Liver (tissue), 9 donors: ENCODE data around the gene TDRD7. TPM values are rescaled to one million over a fixed set of nuclear protein-coding genes. Genes with fewer than 3 reads are reported as not detected.

Source experiments
- DNase-seq: peaks from one replicate; pipeline ENCODE4 v3.0.0-alpha.2; 2017; ENCODE audit warnings: low spot score
- H3K27ac ChIP-seq, 2 donors: one replicate each; pipeline ENCODE4 v1.7.0; 2013; ENCODE audit warnings: inconsistent platforms in 2 of 2, low read length in 2 of 2, control low read depth in 1 of 2, low read depth in 1 of 2, mild to moderate bottlenecking in 1 of 2
- H3K27me3 ChIP-seq, 4 donors: one replicate each; pipeline versions ENCODE4 v1.6.1 to v1.7.0; 2013; ENCODE audit warnings: low read length in 3 of 4, inconsistent platforms in 1 of 4, mild to moderate bottlenecking in 1 of 4, moderate library complexity in 1 of 4; ENCODE audit not compliant: control insufficient read depth in 4 of 4, insufficient read depth in 4 of 4
- H3K36me3 ChIP-seq, 4 donors: one replicate each; pipeline versions ENCODE4 v1.6.1 to v1.7.0; 2013; ENCODE audit warnings: low read length in 3 of 4, mild to moderate bottlenecking in 3 of 4, low read depth in 1 of 4, moderate library complexity in 1 of 4; ENCODE audit not compliant: control insufficient read depth in 4 of 4, insufficient read depth in 3 of 4
- H3K4me1 ChIP-seq, 4 donors: one replicate each; pipeline versions ENCODE4 v1.6.1 to v1.7.0; 2013; ENCODE audit warnings: low read length in 3 of 4, mild to moderate bottlenecking in 3 of 4, moderate library complexity in 1 of 4; ENCODE audit not compliant: control insufficient read depth in 4 of 4, insufficient read depth in 4 of 4
- H3K4me3 ChIP-seq, 3 donors: one replicate each; pipeline versions ENCODE4 v1.6.1 to v1.7.0; 2013; ENCODE audit warnings: low read length in 3 of 3, control low read depth in 1 of 3, low read depth in 1 of 3, mild to moderate bottlenecking in 1 of 3
- H3K9ac ChIP-seq, 2 donors: one replicate each; pipeline ENCODE4 v1.7.0; 2013; ENCODE audit warnings: low read length in 2 of 2, mild to moderate bottlenecking in 2 of 2, moderate library complexity in 2 of 2, control low read depth in 1 of 2, low read depth in 1 of 2
- H3K9me3 ChIP-seq, 4 donors: one replicate each; pipeline versions ENCODE4 v1.6.1 to v1.7.0; 2013; ENCODE audit warnings: low read length in 3 of 4; ENCODE audit not compliant: control insufficient read depth in 4 of 4
- EGR1 ChIP-seq, 2 donors: IDR thresholded peaks; 2 replicates each; pipeline ENCODE4 v1.6.1; 2016 to 2018; ENCODE audit warnings: antibody characterized with exemption in 2 of 2, low read depth in 2 of 2
- FOXA1 ChIP-seq: IDR thresholded peaks from 2 replicates; pipeline ENCODE4 v1.6.1; 2016; ENCODE audit warnings: antibody characterized with exemption
- FOXA2 ChIP-seq: IDR thresholded peaks from 2 replicates; pipeline ENCODE4 v1.6.1; 2016; ENCODE audit warnings: antibody characterized with exemption
- GABPA ChIP-seq, 2 donors: IDR thresholded peaks in 1 of 2; conservative IDR thresholded peaks in 1 of 2; 2 replicates each; pipeline ENCODE4 v1.6.1; 2016; ENCODE audit warnings: antibody characterized with exemption in 2 of 2, mild to moderate bottlenecking in 1 of 2, moderate library complexity in 1 of 2
- HNF4A ChIP-seq, 2 donors: conservative IDR thresholded peaks; 2 replicates each; pipeline ENCODE4 v1.6.1; 2016; ENCODE audit warnings: antibody characterized with exemption in 2 of 2, mild to moderate bottlenecking in 2 of 2
- HNF4G ChIP-seq: IDR thresholded peaks from 2 replicates; pipeline ENCODE4 v1.6.1; 2016; ENCODE audit warnings: antibody characterized with exemption
- JUND ChIP-seq, 2 donors: IDR thresholded peaks; 2 replicates each; pipeline ENCODE4 v1.6.1; 2016; ENCODE audit warnings: antibody characterized with exemption in 2 of 2
- NR2F2 ChIP-seq: IDR thresholded peaks from 2 replicates; pipeline ENCODE4 v1.6.1; 2016; ENCODE audit warnings: antibody characterized with exemption
- RAD21 ChIP-seq, 2 donors: IDR thresholded peaks; 2 replicates each; pipeline ENCODE4 v1.6.1; 2016; ENCODE audit warnings: antibody characterized with exemption in 2 of 2, mild to moderate bottlenecking in 2 of 2
- RXRA ChIP-seq, 2 donors: IDR thresholded peaks; 2 replicates each; pipeline ENCODE4 v1.6.1; 2017 to 2018; ENCODE audit warnings: antibody characterized with exemption in 2 of 2, mild to moderate bottlenecking in 1 of 2
- SP1 ChIP-seq: IDR thresholded peaks from 2 replicates; pipeline ENCODE4 v1.6.1; 2018; ENCODE audit warnings: antibody characterized with exemption, mild to moderate bottlenecking
- TAF1 ChIP-seq: conservative IDR thresholded peaks from 2 replicates; pipeline ENCODE4 v1.6.1; 2016; ENCODE audit warnings: antibody characterized with exemption, mild to moderate bottlenecking
- YY1 ChIP-seq: IDR thresholded peaks from 2 replicates; pipeline ENCODE4 v1.6.1; 2016; ENCODE audit warnings: antibody characterized with exemption, mild to moderate bottlenecking
- WGBS: extraction: QIAGEN DNeasy Blood & Tissue Kit; methylation state at CpG from one replicate; pipeline ENCODE4 v1.1.7; 2013; 5-methylcytosine and 5-hydroxymethylcytosine counted together
- polyA plus RNA-seq, 2 donors: library from polyadenylated mRNA; stranded (reverse) in 1 of 2; unstranded in 1 of 2; fragments of 200-250 nt in 1 of 2; fragments of >200 nt in 1 of 2; fragmentation: Nextera tagmentation in 1 of 2; extraction: Ambion mirVana in 1 of 2; gene quantifications; one replicate each; pipeline versions ENCODE4 v1.2.1 to v1.2.3, GENCODE V29; 2013 to 2015
- total RNA-seq, 2 donors: library from RNA; depleted of rRNA; stranded (reverse); fragments of >200 nt; gene quantifications; one replicate each; pipeline ENCODE4 v1.2.3, GENCODE V29; 2014
- TF ChIP-seq, protein P1 (sequence below): fragments of 150-350 bp; IDR thresholded peaks from 2 replicates; pipeline ENCODE4 v1.5.1; 2017; ENCODE audit warnings: improper control_type of control experiment, low read depth, low read length; ENCODE audit not compliant: missing input control
- TF ChIP-seq, protein P2 (sequence below): IDR thresholded peaks from 2 replicates; pipeline ENCODE4 v1.6.1; 2016; ENCODE audit warnings: antibody characterized with exemption
- TF ChIP-seq, protein P3 (sequence below): IDR thresholded peaks from 2 replicates; pipeline ENCODE4 v1.6.1; 2016; ENCODE audit warnings: antibody characterized with exemption
- TF ChIP-seq, protein P4 (sequence below): IDR thresholded peaks from 2 replicates; pipeline ENCODE4 v1.6.1; 2016; ENCODE audit warnings: antibody characterized with exemption, mild to moderate bottlenecking
- TF ChIP-seq, protein P5 (sequence below): IDR thresholded peaks from 2 replicates; pipeline ENCODE4 v1.6.1; 2016; ENCODE audit warnings: antibody characterized with exemption
- donor health status: healthy.
- donor health status: healthy.
- donor health status: healthy.
- donor health status: healthy.
- donor health status: healthy.

Gene TDRD7, protein sequence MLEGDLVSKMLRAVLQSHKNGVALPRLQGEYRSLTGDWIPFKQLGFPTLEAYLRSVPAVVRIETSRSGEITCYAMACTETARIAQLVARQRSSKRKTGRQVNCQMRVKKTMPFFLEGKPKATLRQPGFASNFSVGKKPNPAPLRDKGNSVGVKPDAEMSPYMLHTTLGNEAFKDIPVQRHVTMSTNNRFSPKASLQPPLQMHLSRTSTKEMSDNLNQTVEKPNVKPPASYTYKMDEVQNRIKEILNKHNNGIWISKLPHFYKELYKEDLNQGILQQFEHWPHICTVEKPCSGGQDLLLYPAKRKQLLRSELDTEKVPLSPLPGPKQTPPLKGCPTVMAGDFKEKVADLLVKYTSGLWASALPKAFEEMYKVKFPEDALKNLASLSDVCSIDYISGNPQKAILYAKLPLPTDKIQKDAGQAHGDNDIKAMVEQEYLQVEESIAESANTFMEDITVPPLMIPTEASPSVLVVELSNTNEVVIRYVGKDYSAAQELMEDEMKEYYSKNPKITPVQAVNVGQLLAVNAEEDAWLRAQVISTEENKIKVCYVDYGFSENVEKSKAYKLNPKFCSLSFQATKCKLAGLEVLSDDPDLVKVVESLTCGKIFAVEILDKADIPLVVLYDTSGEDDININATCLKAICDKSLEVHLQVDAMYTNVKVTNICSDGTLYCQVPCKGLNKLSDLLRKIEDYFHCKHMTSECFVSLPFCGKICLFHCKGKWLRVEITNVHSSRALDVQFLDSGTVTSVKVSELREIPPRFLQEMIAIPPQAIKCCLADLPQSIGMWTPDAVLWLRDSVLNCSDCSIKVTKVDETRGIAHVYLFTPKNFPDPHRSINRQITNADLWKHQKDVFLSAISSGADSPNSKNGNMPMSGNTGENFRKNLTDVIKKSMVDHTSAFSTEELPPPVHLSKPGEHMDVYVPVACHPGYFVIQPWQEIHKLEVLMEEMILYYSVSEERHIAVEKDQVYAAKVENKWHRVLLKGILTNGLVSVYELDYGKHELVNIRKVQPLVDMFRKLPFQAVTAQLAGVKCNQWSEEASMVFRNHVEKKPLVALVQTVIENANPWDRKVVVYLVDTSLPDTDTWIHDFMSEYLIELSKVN
- total RNA-seq, result 1 to 10 TPM; 6.6 to 6.9 TPM
- 1 to 10 TPM; 3.6 to 4.1 TPM for polyA plus RNA-seq

DNA sequence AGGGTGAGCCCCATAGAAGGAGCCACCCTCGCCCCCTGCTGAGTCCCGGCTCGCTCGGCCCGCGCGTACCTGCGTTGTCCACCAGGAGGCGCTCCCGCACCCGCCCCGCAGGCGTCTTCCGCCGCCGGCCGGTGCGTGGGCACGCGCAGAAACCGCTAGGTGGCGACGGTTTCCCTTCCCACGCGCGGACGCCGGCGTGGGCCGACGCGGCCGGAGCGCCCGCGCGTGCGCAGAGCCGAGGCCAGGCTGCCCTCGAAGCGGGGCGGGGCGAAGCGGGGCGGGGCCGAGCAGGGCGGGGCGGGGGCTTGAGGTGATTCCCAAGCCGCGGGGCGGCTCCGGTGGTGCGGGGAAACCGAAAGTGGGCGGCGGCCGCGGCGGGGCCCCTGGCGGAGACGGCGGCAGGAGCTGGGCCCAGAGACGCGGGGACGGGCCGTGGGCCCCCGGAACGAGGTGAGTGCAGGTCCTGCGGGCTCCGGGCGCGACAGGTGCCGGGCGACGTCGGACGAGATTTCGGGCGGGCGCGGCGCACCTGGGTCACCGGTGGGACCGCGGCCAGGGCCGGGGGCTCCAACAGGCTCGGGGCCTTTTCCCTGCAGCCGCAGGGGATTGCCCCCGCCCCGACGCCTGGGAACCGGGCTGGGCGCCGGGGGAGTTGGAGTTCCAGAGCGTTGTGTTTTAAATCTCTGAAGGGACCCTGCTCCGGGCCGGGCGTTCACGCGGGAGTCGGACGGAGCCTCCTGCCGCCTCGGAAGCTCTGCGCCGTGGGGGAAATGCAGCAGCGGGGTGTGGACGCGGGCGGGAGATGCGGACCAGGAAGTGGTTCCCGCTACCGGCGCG is at the start of gene TDRD7:
Gene TDRD7, plus strand, starts transcription at position 308 of the 837 bp plus-strand sequence. CDS start 16,370 bp downstream, outside the sequence.
- Histone ChIP-seq H3K4me1 (peaks cover 0 to 24% (median 16%) of the 10 kb centered on the region in 4 donors), H3K27ac (peak within 1 kb of the TSS; percentile 61 to 67), H3K4me3 (peak within 1 kb of the TSS; percentile 59 to 96 (median 64)), H3K9me3 (no peaks in the 10 kb centered on the region), H3K9ac (peak within 1 kb of the TSS; percentile 36 to 58), H3K27me3 (no peaks in the 10 kb centered on the region), H3K36me3 (no peaks in the 10 kb centered on the region)
- TF ChIP-seq FOXA1 (peak; percentile 8), HNF4G (no peak), RXRA (IDR thresholded peaks at IDR 0.05) (no peak), GABPA (IDR thresholded peaks at IDR 0.05 in 1 of 2, conservative IDR thresholded peaks at IDR 0.05 in 1 of 2) (no peak), YY1 (no peak), EGR1 (IDR thresholded peaks at IDR 0.05; ENCODE audit: low read depth in 2 of 2) (no peak), HNF4A (conservative IDR thresholded peaks at IDR 0.05) (no peak), TAF1 (no peak), RAD21 (IDR thresholded peaks at IDR 0.05) (peak; percentile 66 to 84), FOXA2 (no peak), JUND (IDR thresholded peaks at IDR 0.05) (no peak), SP1 (no peak), NR2F2 (no peak)
- TF ChIP-seq, protein P1, sequence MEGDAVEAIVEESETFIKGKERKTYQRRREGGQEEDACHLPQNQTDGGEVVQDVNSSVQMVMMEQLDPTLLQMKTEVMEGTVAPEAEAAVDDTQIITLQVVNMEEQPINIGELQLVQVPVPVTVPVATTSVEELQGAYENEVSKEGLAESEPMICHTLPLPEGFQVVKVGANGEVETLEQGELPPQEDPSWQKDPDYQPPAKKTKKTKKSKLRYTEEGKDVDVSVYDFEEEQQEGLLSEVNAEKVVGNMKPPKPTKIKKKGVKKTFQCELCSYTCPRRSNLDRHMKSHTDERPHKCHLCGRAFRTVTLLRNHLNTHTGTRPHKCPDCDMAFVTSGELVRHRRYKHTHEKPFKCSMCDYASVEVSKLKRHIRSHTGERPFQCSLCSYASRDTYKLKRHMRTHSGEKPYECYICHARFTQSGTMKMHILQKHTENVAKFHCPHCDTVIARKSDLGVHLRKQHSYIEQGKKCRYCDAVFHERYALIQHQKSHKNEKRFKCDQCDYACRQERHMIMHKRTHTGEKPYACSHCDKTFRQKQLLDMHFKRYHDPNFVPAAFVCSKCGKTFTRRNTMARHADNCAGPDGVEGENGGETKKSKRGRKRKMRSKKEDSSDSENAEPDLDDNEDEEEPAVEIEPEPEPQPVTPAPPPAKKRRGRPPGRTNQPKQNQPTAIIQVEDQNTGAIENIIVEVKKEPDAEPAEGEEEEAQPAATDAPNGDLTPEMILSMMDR, result peak; percentile 99
- TF ChIP-seq, protein P2, sequence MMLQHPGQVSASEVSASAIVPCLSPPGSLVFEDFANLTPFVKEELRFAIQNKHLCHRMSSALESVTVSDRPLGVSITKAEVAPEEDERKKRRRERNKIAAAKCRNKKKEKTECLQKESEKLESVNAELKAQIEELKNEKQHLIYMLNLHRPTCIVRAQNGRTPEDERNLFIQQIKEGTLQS, result no peak
- TF ChIP-seq, protein P3, sequence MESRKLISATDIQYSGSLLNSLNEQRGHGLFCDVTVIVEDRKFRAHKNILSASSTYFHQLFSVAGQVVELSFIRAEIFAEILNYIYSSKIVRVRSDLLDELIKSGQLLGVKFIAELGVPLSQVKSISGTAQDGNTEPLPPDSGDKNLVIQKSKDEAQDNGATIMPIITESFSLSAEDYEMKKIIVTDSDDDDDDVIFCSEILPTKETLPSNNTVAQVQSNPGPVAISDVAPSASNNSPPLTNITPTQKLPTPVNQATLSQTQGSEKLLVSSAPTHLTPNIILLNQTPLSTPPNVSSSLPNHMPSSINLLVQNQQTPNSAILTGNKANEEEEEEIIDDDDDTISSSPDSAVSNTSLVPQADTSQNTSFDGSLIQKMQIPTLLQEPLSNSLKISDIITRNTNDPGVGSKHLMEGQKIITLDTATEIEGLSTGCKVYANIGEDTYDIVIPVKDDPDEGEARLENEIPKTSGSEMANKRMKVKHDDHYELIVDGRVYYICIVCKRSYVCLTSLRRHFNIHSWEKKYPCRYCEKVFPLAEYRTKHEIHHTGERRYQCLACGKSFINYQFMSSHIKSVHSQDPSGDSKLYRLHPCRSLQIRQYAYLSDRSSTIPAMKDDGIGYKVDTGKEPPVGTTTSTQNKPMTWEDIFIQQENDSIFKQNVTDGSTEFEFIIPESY, result no peak
- TF ChIP-seq, protein P4, sequence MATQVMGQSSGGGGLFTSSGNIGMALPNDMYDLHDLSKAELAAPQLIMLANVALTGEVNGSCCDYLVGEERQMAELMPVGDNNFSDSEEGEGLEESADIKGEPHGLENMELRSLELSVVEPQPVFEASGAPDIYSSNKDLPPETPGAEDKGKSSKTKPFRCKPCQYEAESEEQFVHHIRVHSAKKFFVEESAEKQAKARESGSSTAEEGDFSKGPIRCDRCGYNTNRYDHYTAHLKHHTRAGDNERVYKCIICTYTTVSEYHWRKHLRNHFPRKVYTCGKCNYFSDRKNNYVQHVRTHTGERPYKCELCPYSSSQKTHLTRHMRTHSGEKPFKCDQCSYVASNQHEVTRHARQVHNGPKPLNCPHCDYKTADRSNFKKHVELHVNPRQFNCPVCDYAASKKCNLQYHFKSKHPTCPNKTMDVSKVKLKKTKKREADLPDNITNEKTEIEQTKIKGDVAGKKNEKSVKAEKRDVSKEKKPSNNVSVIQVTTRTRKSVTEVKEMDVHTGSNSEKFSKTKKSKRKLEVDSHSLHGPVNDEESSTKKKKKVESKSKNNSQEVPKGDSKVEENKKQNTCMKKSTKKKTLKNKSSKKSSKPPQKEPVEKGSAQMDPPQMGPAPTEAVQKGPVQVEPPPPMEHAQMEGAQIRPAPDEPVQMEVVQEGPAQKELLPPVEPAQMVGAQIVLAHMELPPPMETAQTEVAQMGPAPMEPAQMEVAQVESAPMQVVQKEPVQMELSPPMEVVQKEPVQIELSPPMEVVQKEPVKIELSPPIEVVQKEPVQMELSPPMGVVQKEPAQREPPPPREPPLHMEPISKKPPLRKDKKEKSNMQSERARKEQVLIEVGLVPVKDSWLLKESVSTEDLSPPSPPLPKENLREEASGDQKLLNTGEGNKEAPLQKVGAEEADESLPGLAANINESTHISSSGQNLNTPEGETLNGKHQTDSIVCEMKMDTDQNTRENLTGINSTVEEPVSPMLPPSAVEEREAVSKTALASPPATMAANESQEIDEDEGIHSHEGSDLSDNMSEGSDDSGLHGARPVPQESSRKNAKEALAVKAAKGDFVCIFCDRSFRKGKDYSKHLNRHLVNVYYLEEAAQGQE, result no peak
- TF ChIP-seq, protein P5, sequence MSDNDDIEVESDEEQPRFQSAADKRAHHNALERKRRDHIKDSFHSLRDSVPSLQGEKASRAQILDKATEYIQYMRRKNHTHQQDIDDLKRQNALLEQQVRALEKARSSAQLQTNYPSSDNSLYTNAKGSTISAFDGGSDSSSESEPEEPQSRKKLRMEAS, result no peak
- WGBS, result under 1% methylated on average over 115 of the region's 115 CpGs
- DNase-seq, result peak; percentile 95
